Gastroesophageal sphincter (tissue), 3 donors: ENCODE data around the gene SHOX.
"Not testable (repeated sequence)": the region's sequence is repeated elsewhere in the genome, so short reads cannot be mapped to it uniquely, and the experiment has no call there.

ENCODE experiments used
- CTCF ChIP-seq, 4 experiments: fragments of 200-600 bp in 2 of 4; fragments of 450-650 bp in 2 of 4; sonication (generic) in 1 of 4; IDR thresholded peaks; one replicate each; pipeline ENCODE4 v1.5.1; 2017 to 2019; ENCODE audit warnings: antibody characterized with exemption in 4 of 4, mild to moderate bottlenecking in 2 of 4, moderate library complexity in 2 of 4
- EP300 ChIP-seq: sonication (generic); formaldehyde crosslinking; IDR thresholded peaks from one replicate; pipeline ENCODE4 v1.6.1; 2017; ENCODE audit warnings: antibody characterized with exemption, mild to moderate bottlenecking
- POLR2A ChIP-seq, 2 donors: fragments of 450-650 bp; IDR thresholded peaks; one replicate each; pipeline ENCODE4 v1.6.1; 2017; ENCODE audit warnings: antibody characterized with exemption in 2 of 2, mild to moderate bottlenecking in 2 of 2, moderate library complexity in 1 of 2
- POLR2AphosphoS5 ChIP-seq: sonication (generic); formaldehyde crosslinking; IDR thresholded peaks from one replicate; pipeline ENCODE4 v1.6.1; 2017; ENCODE audit warnings: antibody characterized with exemption

- not testable (repeated sequence) for TF ChIP-seq CTCF (IDR thresholded peaks at IDR 0.05); POLR2AphosphoS5; POLR2A (IDR thresholded peaks at IDR 0.05); EP300
Measured at GRCh38 chrX:651922-652321, 21.3 kb downstream of the SHOX start.
